ENCODE results near the gene HSPA13. TPM values are rescaled to one million over a fixed set of nuclear protein-coding genes. Genes with fewer than 3 reads are reported as not detected.
A peak's percentile ranks its signal among the peaks of the same experiment; 100 is the strongest.

Gene HSPA13, protein sequence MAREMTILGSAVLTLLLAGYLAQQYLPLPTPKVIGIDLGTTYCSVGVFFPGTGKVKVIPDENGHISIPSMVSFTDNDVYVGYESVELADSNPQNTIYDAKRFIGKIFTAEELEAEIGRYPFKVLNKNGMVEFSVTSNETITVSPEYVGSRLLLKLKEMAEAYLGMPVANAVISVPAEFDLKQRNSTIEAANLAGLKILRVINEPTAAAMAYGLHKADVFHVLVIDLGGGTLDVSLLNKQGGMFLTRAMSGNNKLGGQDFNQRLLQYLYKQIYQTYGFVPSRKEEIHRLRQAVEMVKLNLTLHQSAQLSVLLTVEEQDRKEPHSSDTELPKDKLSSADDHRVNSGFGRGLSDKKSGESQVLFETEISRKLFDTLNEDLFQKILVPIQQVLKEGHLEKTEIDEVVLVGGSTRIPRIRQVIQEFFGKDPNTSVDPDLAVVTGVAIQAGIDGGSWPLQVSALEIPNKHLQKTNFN
- total RNA-seq = 10 to 100 TPM; 11.1 to 12.2 TPM
- long read RNA-seq, transcript HSPA13-201 (5 exons, 3,986 nt) = major isoform, 10 of 10 reads
- long read RNA-seq, partial matches to known transcripts = 0 of 10 reads
- long read RNA-seq, other reads (novel, unspliced or antisense) = 0 of 10 reads

DNA sequence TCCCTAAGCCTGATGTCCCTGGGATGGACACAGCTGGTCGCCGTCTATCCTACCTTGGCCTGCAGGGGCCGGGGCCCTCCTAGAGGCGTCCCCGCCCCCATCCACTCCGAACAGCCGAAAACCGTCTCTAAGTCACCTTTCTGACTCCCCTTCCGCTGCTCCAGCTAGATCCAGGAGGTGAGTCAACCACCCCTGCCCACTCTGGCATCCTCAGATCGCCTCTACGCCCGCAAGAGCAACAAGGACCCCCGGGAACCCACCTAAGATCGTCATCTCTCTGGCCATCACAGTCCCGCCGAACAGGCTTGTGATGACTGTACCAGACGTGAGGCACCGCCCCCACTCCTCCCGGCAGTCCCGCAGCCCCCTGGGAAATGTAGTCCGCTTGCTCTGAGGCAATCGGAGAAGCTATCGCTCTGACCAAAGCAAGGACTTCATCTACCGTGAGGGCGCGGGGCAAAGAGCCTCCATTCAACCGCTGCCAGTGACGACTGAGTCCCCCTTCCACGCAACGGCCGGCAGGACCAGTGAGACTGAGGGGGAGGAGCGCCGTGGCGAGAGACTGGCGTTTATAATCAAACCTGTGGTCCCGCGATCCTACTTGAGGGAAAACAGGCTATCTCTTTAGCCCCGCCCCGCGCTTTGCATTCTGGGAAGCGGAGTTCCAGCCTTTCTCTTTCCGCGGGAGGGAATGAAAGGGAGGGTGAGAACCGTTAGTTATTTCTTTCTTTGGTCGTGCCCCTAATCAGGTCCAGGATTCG, at the start of gene HSPA13:
Gene HSPA13, minus strand, starts transcription at position 312 of the 761 bp plus-strand sequence. Its CDS starts 27 bp downstream, at position 285.
- intact Hi-C loops (cut with DNase I, micrococcal nuclease) = no loop called here
- DNase-seq (peak; percentile 99 to 100), ATAC-seq (peak; percentile 98)

DNA sequence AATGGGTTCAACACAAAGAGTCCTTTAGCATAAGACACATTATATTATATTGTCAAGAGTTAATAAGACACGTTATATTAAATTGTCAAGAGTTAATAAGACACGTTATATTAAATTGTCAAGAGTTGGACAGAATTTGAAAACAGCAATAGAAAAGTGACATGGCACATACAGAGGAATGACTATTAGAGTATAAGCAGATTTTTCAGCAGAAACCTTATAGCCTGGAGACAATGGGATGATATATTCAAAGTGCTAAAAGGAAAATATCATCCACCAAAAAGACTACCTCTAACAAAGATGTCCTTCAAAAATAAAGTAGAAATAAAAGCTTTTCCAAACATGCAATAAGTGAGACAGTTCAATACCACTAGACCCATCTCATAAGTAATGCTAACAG, 36.0 kb upstream of the HSPA13 start:
- no peak for ATAC-seq

DNA sequence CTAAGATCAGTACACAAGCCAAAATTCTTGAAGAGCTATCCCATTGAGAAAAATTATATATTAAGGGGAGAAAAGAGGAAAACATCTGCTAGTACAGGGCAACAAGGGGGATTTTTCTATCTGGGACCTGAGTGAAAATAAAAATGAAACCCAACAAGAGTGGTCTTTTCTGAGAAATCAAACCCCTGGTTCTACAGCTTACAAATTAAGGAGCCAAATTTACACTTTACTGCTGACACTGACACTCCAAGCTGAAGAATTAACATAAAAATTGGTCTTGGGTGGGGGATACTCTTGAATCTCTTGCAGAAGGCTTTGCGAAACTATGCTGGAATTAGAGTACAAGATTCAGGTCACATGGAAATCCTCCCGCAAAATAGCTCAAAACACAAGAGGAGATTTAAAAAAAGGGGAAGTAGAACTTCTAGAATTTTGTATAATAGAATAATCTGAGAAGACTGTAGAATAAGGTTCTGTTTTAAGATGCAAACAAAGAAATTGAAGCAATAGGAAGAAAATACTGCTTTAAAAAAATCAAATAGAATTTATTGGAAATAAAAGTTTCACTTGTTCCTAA, 32.1 kb upstream of the HSPA13 start:
- intact Hi-C loops (cut with DNase I, micrococcal nuclease) = no loop called here
- no peak for ATAC-seq
- no peak for DNase-seq

More for the DNA sequence above, 36.0 kb upstream of the HSPA13 start:
- no peak for DNase-seq
- intact Hi-C loops (cut with DNase I, micrococcal nuclease) = no loop called here

DNA sequence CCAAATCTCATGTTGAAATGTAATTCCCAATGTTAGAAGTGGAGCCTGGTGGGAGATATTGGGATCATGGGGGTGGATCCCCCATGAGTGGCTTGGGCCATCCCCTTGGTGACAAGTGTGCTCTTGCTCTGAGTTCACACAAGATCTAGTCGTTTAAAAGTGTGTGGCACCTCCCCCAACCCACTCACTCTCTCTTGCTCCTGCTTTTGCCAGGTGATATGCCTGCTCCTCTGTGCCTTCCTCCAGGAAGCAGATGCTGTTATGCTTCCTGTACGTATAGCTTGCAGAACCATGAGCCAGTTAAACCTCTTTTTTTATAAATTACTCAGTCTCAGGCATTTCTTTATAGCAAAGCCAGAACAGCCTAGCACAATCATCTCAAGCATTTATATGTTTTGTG, 23.0 kb upstream of the HSPA13 start:
- no peak for ATAC-seq
- intact Hi-C loops (cut with DNase I, micrococcal nuclease) = loop anchor here in 1 of 2 donors (10.0 kb wide), 1 partner anchor 1189 kb away; no protein-coding TSS in a partner anchor
- no peak for DNase-seq

DNA sequence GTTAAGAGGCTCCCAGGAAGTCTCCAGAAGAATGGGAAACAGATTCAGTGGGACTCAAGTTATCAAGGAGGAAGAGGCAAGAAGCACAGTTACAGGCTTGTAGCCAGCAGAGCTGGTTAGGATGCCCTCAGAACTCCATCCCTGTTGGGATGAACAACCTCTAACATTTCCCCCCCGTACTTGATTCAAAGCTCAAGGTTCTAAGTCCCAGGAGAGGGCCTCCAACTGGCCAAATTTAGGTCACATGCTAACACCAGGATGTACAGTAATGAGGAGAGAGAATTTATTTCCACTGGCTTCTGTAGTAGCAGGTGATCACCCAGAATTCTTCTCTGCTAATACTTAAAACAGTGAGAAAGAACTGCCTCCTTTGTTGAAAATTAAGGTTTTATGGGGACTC, 22.3 kb upstream of the HSPA13 start:
- DNase-seq (no peak), ATAC-seq (no peak)
- intact Hi-C loops (cut with DNase I, micrococcal nuclease) = loop anchor here in 1 of 2 donors (10.0 kb wide), 1 partner anchor 1190 kb away; no protein-coding TSS in a partner anchor

DNA sequence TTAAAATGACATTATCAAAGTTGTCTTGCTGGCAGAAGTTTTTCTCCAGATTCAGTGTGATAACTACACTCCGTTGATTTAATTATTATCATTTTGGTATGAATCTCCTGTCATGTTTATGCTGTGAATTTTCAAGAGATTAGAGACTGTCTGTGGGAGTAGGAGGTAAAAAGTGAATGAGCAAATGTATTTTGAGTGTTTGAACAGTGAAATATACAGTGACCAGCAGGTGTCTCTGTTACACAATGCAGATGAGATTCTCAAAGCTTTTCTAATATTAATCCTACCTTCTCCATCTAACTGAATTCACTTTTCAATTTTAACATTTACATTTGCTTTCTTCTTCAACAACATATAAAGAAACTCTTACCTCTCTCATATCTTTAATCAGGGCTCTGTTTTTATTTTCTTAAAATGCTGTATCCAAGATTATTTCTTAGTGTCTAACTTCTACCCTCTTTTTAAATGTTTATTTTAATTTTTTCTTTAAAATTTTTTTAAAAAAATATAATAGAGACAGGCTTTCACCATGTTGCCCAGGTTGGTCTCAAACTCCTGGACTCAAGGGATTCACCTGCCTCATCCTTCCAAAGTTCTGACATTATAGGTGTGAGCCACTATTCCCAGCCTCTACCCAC, 20.9 kb upstream of the HSPA13 start:
- DNase-seq (no peak), ATAC-seq (peak; percentile 68)
- intact Hi-C loops (cut with DNase I, micrococcal nuclease) = loop anchor here in 1 of 2 donors (10.0 kb wide), 1 partner anchor 1191 kb away; no protein-coding TSS in a partner anchor

DNA sequence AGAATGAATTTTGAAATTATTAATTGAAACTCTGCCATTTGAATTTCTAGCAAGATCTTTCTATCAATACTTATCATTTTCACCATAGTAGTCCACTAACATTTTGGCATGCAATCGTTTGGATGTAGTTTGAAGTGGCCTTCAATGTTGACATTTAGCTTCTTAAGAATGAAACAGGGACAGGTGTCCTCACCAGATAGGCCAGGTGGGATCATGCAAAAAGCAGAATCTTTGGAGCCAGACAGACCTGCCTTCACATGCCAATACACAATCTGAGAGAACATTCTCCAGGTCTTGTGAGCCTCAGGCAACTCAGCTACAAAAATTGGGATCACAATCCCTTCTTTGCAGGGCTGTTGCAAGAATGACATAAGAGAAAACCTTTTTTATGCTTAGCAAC, 18.3 kb upstream of the HSPA13 start:
- intact Hi-C loops (cut with DNase I, micrococcal nuclease) = loop anchor here in 1 of 2 donors (10.0 kb wide), 1 partner anchor 1194 kb away; no protein-coding TSS in a partner anchor
- no peak for ATAC-seq
- DNase-seq = no peak

DNA sequence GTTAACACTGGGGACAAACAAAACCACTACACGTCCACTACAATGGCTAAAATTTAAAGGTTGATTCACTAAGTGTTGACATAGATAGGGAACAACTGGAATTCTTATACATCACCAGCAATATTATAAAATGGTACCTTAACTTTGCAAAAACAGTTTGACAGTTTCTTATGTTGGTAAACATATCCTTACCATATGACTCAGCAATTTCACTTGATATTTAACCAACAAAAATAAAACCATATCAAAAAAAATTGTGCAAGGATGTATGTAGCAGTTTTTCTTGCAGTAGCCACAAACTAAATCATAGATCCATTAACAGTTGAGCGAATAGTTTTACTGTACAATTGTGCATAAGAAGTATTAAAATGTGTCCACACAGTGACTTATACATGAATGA, 5.3 kb upstream of the HSPA13 start:
- no peak for ATAC-seq
- DNase-seq = no peak
- intact Hi-C loops (cut with DNase I, micrococcal nuclease) = no loop called here

DNA sequence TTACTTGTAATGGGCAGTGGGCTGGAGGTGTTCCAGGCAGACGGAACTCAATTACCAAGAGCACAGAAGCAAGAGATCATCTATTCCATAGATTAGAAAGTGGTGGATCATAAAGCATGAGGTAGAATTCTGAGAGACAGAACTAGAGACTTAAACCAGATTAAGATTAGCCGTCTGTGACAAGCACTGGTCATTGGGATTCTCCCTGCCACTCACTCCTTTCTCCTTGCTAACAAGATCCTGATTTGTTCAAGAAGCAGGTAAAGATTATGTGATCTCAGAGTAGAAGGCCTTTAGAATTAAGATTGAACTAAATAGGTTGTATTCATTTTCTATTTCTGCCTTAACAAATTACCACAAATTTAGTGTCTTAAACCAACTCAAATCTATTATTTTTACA, 1.5 kb upstream of the HSPA13 start:
- DNase-seq = no peak
- no peak for ATAC-seq
- intact Hi-C loops (cut with DNase I, micrococcal nuclease) = no loop called here

DNA sequence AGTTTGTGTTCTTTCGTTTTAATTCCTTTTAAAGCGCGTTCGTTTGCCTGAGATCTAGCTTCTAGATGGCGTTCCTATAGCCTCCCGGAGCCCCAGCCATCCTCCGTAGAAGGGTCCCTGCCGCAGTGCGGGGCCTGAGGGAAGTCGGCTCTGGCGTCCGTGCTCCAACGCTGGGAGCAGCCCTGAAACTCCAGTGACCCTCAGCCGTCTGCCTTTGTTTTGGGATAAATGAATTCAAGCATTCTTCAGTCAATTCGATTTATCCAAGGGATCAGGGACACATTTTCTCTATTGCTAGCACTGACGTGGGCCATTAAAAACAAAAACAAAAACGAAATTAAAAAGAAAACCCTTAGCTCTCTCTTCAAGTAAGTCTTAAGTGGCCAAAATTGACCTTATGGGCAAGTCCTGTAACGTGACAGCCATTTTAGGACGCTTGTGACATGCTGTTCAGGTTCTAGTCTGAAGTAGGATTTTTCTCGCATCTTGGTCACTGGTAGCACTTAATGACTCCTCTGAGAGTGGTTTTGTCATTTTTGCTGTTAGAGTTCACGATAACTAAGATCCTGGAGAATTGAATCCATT, 742 bp upstream of the HSPA13 start:
- intact Hi-C loops (cut with DNase I, micrococcal nuclease) = no loop called here
- ATAC-seq (no peak), DNase-seq (no peak)

DNA sequence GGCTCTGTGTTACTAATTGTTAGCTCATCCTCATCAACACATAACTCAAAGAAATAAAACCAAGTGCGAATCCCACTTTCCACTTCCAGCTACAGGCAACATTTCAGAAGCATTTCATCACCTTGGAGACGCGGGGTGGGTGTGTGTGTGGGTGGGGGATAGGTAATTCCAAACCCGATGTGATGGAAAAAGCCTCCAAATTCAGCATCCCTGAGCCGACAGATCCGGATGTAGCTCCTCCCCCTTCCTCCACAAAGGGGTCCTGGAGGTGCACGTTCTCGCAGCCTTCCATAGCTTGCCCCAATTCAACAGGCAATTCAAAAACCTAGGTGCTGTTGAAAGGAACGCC, 486 bp downstream of the HSPA13 start:
- intact Hi-C loops (cut with DNase I, micrococcal nuclease) = no loop called here
- no peak for DNase-seq
- ATAC-seq = no peak

DNA sequence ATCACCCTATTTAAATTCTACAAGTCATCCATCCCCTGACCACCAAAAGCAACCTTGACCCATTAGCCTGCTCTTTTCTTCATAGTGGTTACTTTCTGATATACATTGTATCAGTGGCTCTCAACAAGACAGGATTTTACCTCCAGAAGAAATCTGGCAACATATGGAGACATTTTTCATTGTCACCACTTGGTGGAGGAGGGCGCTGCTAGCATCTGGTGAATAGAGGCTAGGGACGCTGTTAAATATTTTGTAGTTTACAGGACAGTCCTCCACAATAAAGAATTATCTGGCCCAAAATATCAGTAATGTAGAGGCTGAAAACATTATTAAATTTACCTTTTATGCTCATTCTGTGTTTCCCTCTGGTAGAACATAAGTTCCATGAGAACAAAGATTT, 6.1 kb downstream of the HSPA13 start:
- no peak for ATAC-seq
- DNase-seq = no peak
- intact Hi-C loops (cut with DNase I, micrococcal nuclease) = no loop called here

DNA sequence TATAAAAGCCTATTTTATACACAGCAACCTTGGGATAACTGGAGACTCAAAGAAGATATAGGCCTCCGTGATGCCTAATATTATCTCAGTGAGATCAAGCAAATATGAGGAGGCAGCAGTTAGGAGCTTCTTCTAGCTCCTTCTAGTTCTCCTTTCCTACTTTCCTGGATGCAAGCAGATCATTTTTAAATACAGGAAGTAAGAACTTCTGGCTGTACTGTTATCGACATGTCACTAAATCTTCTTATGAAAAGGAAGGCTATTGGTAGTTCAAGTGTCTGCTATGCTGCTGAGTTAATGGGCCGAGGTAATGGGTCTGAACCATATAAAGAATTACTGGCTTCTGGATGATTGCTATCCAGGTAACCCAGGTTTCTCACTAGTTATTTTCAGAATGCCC, 15.9 kb downstream of the HSPA13 start:
- intact Hi-C loops (cut with DNase I, micrococcal nuclease) = no loop called here
- ATAC-seq (no peak), DNase-seq (no peak)

DNA sequence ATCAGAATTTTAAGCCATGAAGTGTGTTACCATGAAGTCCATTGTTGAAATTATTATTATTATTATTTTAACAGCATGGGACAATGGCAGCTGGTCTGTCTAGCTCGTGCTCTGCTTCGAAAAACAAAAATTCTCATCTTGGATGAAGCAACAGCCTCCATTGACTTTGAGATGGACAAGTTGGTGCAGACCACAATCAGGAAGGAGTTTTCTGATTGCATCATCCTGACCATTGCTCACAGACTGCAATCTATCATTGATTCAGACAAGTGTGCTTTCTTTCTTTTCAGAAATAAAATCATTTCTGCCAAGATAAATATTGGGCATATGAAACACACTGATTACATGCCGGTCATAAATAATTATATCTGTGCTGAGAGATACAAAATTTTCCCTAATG, 21.0 kb downstream of the HSPA13 start:
- DNase-seq (no peak), ATAC-seq (no peak)
- intact Hi-C loops (cut with DNase I, micrococcal nuclease) = no loop called here

DNA sequence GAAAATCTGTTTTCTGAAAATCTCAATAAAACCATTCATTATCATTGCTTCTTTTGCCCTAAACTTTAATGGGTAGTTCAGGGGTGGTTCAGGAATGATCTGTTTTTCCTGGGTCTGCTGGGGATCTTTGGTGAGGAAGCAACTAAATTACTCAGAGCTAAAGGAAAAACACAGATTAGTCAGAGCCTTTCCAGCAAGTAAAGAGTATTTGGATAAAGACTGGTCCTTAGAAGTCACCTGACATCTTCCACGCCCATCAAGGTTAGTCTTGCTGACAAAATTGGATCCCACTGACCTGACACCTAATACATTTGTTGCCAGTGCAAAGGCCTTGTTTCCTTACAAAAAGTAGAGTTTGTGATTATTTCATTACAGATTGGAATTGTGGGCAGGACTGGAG, 24.2 kb downstream of the HSPA13 start:
- ATAC-seq (no peak), DNase-seq (no peak)
- intact Hi-C loops (cut with DNase I, micrococcal nuclease) = no loop called here

DNA sequence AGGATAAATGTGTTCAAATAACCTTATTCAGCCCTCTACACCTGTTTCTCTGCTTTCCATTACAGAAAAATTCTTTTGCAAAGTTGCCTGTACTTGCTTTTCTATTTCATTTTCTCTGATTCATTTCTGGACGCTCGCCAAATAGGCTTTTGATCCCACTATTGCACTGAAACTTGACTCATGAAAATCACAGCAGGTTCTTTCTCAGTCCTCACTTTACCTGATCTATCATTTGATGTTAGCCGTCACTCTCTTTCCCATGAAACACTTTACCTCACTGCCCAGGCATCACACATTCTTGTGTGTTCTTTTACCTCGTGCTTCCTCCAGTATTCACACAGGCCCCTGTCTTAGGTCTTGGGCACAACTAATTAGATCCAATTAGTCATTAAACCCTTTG, 26.2 kb downstream of the HSPA13 start:
- ATAC-seq (no peak), DNase-seq (no peak)
- intact Hi-C loops (cut with DNase I, micrococcal nuclease) = no loop called here

DNA sequence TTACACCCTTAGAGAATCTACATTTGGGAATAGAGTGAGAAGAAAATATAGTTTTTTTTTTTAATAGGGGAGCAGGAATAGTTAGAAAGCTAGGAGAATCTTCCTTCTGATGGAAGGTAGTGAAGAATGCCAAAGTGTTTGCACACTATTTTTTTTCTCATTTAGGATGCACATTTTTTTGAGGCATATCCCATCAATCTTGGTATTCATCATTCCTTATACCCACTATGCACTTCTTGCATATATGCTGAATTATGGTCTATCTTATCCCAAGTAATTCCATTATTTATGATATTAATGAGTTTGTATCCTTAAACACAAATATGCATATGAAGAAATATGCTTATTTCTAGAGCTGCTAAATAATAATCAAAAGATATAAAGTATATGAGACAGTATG, 28.4 kb downstream of the HSPA13 start:
- intact Hi-C loops (cut with DNase I, micrococcal nuclease) = no loop called here
- DNase-seq = no peak
- no peak for ATAC-seq

DNA sequence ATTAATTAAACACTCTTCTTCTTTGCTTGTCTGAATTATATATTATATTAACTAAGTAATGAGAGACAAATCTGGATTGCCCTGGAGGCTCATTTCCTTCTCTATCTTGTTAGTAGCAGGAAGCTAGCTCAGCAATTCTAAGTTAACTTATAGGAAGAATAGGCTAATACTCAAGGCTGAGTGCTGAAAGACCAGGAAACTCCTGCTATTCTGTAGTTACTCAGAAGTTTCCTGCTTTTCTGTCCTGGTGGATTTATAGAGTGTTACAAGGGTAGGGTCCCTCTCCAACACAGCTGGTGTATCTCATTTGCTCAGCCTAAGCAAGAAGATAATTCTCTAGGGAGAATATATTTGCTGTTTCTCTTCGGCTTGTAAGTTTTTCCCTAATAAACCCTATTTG, 29.2 kb downstream of the HSPA13 start:
- ATAC-seq = no peak
- intact Hi-C loops (cut with DNase I, micrococcal nuclease) = no loop called here
- no peak for DNase-seq

DNA sequence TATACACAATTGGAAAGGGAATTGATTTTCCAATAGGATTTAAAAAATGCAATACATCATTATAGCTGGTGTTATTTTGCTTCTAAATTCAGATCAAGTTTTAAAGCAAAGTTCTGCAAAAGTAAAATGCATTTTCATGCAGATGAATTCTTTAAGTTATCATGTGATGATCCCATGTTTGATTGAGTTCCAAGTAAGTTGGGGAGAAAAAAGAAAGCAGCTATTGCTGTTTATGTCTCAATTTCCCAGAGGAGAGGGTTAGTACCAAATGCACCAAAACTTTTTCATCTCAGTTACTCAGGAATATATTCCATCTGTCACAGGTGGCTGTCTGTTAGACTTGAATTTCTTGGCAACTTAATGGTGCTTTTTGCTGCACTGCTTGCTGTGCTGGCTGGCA, 29.7 kb downstream of the HSPA13 start:
- no peak for ATAC-seq
- intact Hi-C loops (cut with DNase I, micrococcal nuclease) = no loop called here
- DNase-seq = no peak

Measured in left colon (tissue), 2 donors.